Measurements from ENCODE around the gene GPATCH3. TPM values are rescaled to one million over a fixed set of nuclear protein-coding genes. Genes with fewer than 3 reads are reported as not detected.

GPATCH3 gene
- total and polyA plus RNA-seq, 2 of the 8 experiments (the other 6 are each of a cell fraction or from before 2014, with no cell fraction given), result 7.9 to 17.4 TPM

DNA sequence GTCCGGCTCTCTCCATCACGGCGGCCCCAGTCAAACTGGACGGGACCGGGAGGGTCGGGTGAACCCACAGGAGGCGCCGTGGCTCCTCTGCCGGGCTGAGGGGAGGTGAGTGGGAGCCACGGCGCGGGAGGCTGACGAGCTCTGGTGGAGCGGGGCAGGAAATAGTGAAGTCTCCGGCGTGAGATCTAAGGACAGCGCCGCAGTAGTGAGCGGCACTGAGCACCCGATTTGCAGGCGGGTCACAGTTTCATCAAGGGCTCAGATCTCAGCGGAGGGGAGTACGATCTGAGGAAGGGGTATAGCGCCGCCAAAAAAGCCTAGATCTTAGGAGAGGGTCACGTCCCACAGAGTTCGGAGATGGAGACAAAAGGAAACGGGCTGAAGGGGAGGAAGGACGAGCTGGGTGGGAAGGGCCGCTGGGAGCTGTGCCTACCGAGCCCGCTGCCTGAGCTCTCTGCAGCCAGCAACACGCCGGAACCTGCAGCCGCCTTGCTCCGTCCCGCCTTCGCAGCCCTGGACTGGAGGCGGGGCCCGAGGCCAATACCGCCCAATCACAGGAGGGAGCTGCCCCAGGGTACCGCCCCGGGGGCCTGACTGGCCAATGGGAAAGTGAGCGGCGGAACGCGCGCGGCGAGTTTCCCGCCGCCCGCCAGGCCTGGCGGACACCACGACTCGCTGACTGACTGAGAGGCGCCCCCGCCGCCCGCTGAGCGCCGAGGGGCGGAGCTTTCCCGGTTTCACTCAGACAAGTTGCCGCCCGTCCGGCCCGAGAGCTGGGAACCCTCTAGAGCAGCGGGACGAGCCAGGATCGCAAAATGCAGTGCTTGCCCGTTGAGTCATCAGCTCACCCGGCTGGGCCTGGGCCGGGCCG is 35.4 kb downstream of the GPATCH3 start:
- POLR2A ChIA-PET (ENCODE audit: partially characterized antibody), result interaction anchor here (0.6 to 2.4 kb wide), 9 partner anchors 8 to 1083 kb away, joined by 3 to 11 read pairs (median 4); partner anchors contain the start of genes GPATCH3, GPN2 and PIGV
- no peak for FAIRE-seq
- H3K18ac ChIP-seq (ENCODE audit: extremely low read depth, low read length), result peak overlapping the region; percentile 85
- no peak for TF ChIP-seq CTBP2 (IDR thresholded peaks at IDR 0.05; ENCODE audit: borderline replicate concordance, insufficient read depth, insufficient read length, low read length)
- no peak for TF ChIP-seq POU5F1 (IDR thresholded peaks at IDR 0.05; ENCODE audit: low read depth, low read length)
- TF ChIP-seq, protein P1, sequence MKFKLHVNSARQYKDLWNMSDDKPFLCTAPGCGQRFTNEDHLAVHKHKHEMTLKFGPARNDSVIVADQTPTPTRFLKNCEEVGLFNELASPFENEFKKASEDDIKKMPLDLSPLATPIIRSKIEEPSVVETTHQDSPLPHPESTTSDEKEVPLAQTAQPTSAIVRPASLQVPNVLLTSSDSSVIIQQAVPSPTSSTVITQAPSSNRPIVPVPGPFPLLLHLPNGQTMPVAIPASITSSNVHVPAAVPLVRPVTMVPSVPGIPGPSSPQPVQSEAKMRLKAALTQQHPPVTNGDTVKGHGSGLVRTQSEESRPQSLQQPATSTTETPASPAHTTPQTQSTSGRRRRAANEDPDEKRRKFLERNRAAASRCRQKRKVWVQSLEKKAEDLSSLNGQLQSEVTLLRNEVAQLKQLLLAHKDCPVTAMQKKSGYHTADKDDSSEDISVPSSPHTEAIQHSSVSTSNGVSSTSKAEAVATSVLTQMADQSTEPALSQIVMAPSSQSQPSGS (IDR thresholded peaks at IDR 0.05; ENCODE audit: low read length), result no peak
- no peak for TF ChIP-seq SIX5 (IDR thresholded peaks at IDR 0.05; ENCODE audit: low read depth, low read length)
- peak; percentile 73 for TF ChIP-seq BACH1 (IDR thresholded peaks at IDR 0.05; ENCODE audit: low read length)
- peak; percentile 76 to 83 for TF ChIP-seq POLR2A (IDR thresholded peaks at IDR 0.05; ENCODE audit: control extremely low read depth in 1 of 2, low read depth in 2 of 2, low read length in 2 of 2)
- TF ChIP-seq MAFK (IDR thresholded peaks at IDR 0.05; ENCODE audit: low read depth, low read length), result no peak
- TF ChIP-seq CREB1 (IDR thresholded peaks at IDR 0.05), result 0 out of 2 replicates have a peak, but pooled peaks have one; percentile 39
- no peak for TF ChIP-seq FOSL1 (IDR thresholded peaks at IDR 0.05; ENCODE audit: insufficient read depth, low read depth, low read length)
- TF ChIP-seq NRF1 (IDR thresholded peaks at IDR 0.05; ENCODE audit: low read depth, low read length), result no peak

More for the DNA sequence above, 35.4 kb downstream of the GPATCH3 start:
- Histone ChIP-seq H4K8ac (ENCODE audit: extremely low read depth, insufficient read depth, low read length) (peak overlapping the region; percentile 60), H3K9me3 (ENCODE audit: insufficient read depth in 2 of 2, low read depth in 1 of 2, low read length in 1 of 2) (no peaks in the 10 kb centered on the region), H3K23ac (ENCODE audit: insufficient read length) (no peak overlapping the region), H2BK20ac (ENCODE audit: low read length) (no peak overlapping the region), H2BK15ac (ENCODE audit: low read length) (no peak overlapping the region), H3K36me3 (ENCODE audit: control insufficient read depth in 2 of 4, insufficient read depth in 4 of 4, low read length in 3 of 4) (no peaks in the 10 kb centered on the region), H4K5ac (ENCODE audit: insufficient read length, low read depth, low read length) (peak overlapping the region; percentile 79), H2BK120ac (replicated peaks; ENCODE audit: low read depth, low read length) (no peak overlapping the region), H3K14ac (ENCODE audit: insufficient read length) (no peak overlapping the region), H3K56ac (replicated peaks; ENCODE audit: insufficient read length, low read depth, low read length) (peak overlapping the region; percentile 67), H4K20me1 (replicated peaks in 1 of 2; ENCODE audit: control insufficient read depth in 1 of 2, insufficient read depth in 2 of 2, low read length in 2 of 2) (no peaks in the 10 kb centered on the region), H2BK12ac (ENCODE audit: low read depth, low read length) (no peak overlapping the region), H3K27ac (ENCODE audit: low read depth, low read length) (peak overlapping the region; percentile 52; the same call in 1 of the 2 replicates), H3K4me3 (ENCODE audit: extremely low read depth in 1 of 4, insufficient read depth in 2 of 4, low read depth in 3 of 4, low read length in 4 of 4) (peak overlapping the region; percentile 58 to 68 (median 62)), H3K4me1 (replicated peaks in 1 of 4; ENCODE audit: control insufficient read depth in 3 of 4, insufficient read depth in 4 of 4, low read length in 3 of 4) (peaks cover 0 to 27% (median 21%) of the 10 kb centered on the region in 4 experiments; a peak in 5 of 7 replicates), H3K79me2 (ENCODE audit: control insufficient read depth in 1 of 2, insufficient read depth in 2 of 2, low read length in 2 of 2) (no peaks in the 10 kb centered on the region), H3K4me2 (ENCODE audit: insufficient read depth in 1 of 2, low read depth in 2 of 2, low read length in 2 of 2) (peak overlapping the region; percentile 60 to 91), H3K79me1 (ENCODE audit: low read depth, low read length) (no peaks in the 10 kb centered on the region), H4K91ac (replicated peaks; ENCODE audit: insufficient read length, low read length) (peak overlapping the region; percentile 98), H3K27me3 (replicated peaks in 1 of 4; ENCODE audit: control insufficient read depth in 3 of 4, extremely low read depth in 1 of 4, insufficient read depth in 3 of 4, low read length in 3 of 4) (peaks cover 4 to 13% (median 12%) of the 10 kb centered on the region in 4 experiments; a peak in 5 of 7 replicates), H2AK5ac (ENCODE audit: low read depth, low read length) (0 out of 2 replicates have a peak overlapping the region, but pooled peaks have one; percentile 60), H3K4ac (replicated peaks; ENCODE audit: insufficient read length, low read depth, low read length) (no peak overlapping the region), H2AFZ (ENCODE audit: low read length) (peak overlapping the region; percentile 14; the same call in 1 of the 2 replicates), H3K9ac (replicated peaks in 1 of 4; ENCODE audit: extremely low read depth in 1 of 4, low read depth in 3 of 4, low read length in 3 of 4) (peak overlapping the region; percentile 36 to 90 (median 69)), H3K23me2 (ENCODE audit: low read depth, low read length) (peaks cover 9% of the 10 kb centered on the region), H2BK5ac (ENCODE audit: low read depth, low read length) (peak overlapping the region; percentile 71; the same call in 1 of the 2 replicates)
- CTCF ChIA-PET (ENCODE audit: partially characterized antibody), result interaction anchor here (0.7 to 31.7 kb wide), 9 partner anchors 1 to 382 kb away, joined by 3 to 547 read pairs (median 3); partner anchors contain the start of genes GPN2 and SFN
- WGBS, 2 experiments (ENCODE audit: extremely low coverage in 1 of 2, insufficient coverage in 1 of 2, insufficient read length in 1 of 2, insufficient replicate concordance in 2 of 2, low coverage in 1 of 2, low lambda C conversion rate in 2 of 2, missing lambda C conversion rate in 1 of 2), result 2% methylated on average over 64 of the region's 75 CpGs; no CpG with 5 or more reads in 1 of the 2 experiments
- DNase-seq (ENCODE audit: low read depth in 1 of 2, low spot score in 2 of 2), result peak; percentile 95 to 97

All from H1 (cell line).